HG02610 (cell line): ENCODE measurements around the gene CHRNG.

Experiments used
- ATAC-seq: cut with Tn5 transposase; IDR thresholded peaks from one replicate; pipeline ENCODE4 v1.9.1; 2021; ENCODE audit warnings: mild to moderate bottlenecking, moderate library complexity; ENCODE audit not compliant: unreplicated experiment

Gene CHRNG

GRCh38 chr2:232574674-232575403, 35.3 kb downstream of the CHRNG start:
- no peak for ATAC-seq

- ATAC-seq, result no peak
Measured at GRCh38 chr2:232575404-232575746, 35.9 kb downstream of the CHRNG start.

GRCh38 chr2:232576995-232577394, 37.5 kb downstream of the CHRNG start:
- no peak for ATAC-seq

GRCh38 chr2:232577841-232578240, 38.3 kb downstream of the CHRNG start:
- no peak for ATAC-seq

- no peak for ATAC-seq
Measured at GRCh38 chr2:232578626-232579025, 39.1 kb downstream of the CHRNG start.

- ATAC-seq, result no peak
Measured at GRCh38 chr2:232580648-232580981, 41.1 kb downstream of the CHRNG start.

GRCh38 chr2:232581725-232582124, 42.2 kb downstream of the CHRNG start:
- ATAC-seq, result no peak

- no peak for ATAC-seq
Measured at GRCh38 chr2:232584238-232584637, 44.7 kb downstream of the CHRNG start.

- no peak for ATAC-seq
Measured at GRCh38 chr2:232586943-232587505, 47.5 kb downstream of the CHRNG start.

GRCh38 chr2:232587512-232587911, 48.0 kb downstream of the CHRNG start:
- no peak for ATAC-seq

- no peak for ATAC-seq
Measured at GRCh38 chr2:232588031-232588430, 48.5 kb downstream of the CHRNG start.

GRCh38 chr2:232588680-232589585, 49.4 kb downstream of the CHRNG start:
- no peak for ATAC-seq

- no peak for ATAC-seq
Measured at GRCh38 chr2:232592772-232593395, 53.4 kb downstream of the CHRNG start.

GRCh38 chr2:232593982-232594381, 54.5 kb downstream of the CHRNG start:
- no peak for ATAC-seq
